Mesenchymal stem cell (in vitro differentiated cells and primary cell): Measurements from ENCODE around the gene CNTNAP3. TPM values are rescaled to one million over a fixed set of nuclear protein-coding genes. Genes with fewer than 3 reads are reported as not detected.
A peak's percentile ranks its signal among the peaks of the same experiment; 100 is the strongest.
"Not testable (repeated sequence)": the region's sequence is repeated elsewhere in the genome, so short reads cannot be mapped to it uniquely, and the experiment has no call there.

Experiments used
- DNase-seq: peaks from one replicate; pipeline ENCODE4 v3.0.0-alpha.2; 2013
- H2AFZ ChIP-seq: one replicate; pipeline ENCODE4 v1.6.1; 2013; ENCODE audit warnings: low read depth, mild to moderate bottlenecking, control low read depth, inconsistent platforms, low read length, moderate library complexity
- H2AK5ac ChIP-seq: 2 replicates; pipeline ENCODE4 v1.6.1; 2013; ENCODE audit warnings: low read length, moderate library complexity, mild to moderate bottlenecking, inconsistent platforms; ENCODE audit not compliant: severe bottlenecking
- H2BK120ac ChIP-seq: one replicate; pipeline ENCODE4 v1.6.1; 2013; ENCODE audit warnings: low read depth, mild to moderate bottlenecking, inconsistent platforms, low read length, moderate library complexity
- H2BK12ac ChIP-seq, 2 experiments: one replicate each; pipeline ENCODE4 v1.6.1; 2013; ENCODE audit warnings: inconsistent platforms in 2 of 2, low read length in 2 of 2, mild to moderate bottlenecking in 2 of 2, moderate library complexity in 2 of 2, control low read depth in 1 of 2
- H2BK15ac ChIP-seq: one replicate; pipeline ENCODE4 v1.6.1; 2013; ENCODE audit warnings: mild to moderate bottlenecking, low read depth, inconsistent platforms; ENCODE audit not compliant: poor library complexity, severe bottlenecking
- H2BK5ac ChIP-seq: 2 replicates; pipeline ENCODE4 v1.6.1; 2013; ENCODE audit warnings: low read depth, mild to moderate bottlenecking, low read length, control low read depth, inconsistent platforms; ENCODE audit not compliant: poor library complexity, severe bottlenecking
- H3K14ac ChIP-seq, 2 experiments: one replicate each; pipeline ENCODE4 v1.6.1; 2013; ENCODE audit warnings: inconsistent platforms in 2 of 2, low read length in 2 of 2, control low read depth in 1 of 2, mild to moderate bottlenecking in 1 of 2, moderate library complexity in 1 of 2
- H3K18ac ChIP-seq, 2 experiments: one replicate each; pipeline ENCODE4 v1.6.1; 2013; ENCODE audit warnings: inconsistent platforms in 2 of 2, low read length in 2 of 2, control low read depth in 1 of 2, low read depth in 1 of 2, mild to moderate bottlenecking in 1 of 2
- H3K23ac ChIP-seq, 2 experiments: one replicate each; pipeline ENCODE4 v1.6.1; 2013; ENCODE audit warnings: inconsistent platforms in 2 of 2, low read length in 2 of 2, mild to moderate bottlenecking in 2 of 2, moderate library complexity in 2 of 2, control low read depth in 1 of 2
- H3K27ac ChIP-seq: 2 replicates; pipeline ENCODE4 v1.5.1; 2013; ENCODE audit warnings: mild to moderate bottlenecking, moderate library complexity, low read length, control low read depth, inconsistent platforms; ENCODE audit not compliant: poor library complexity, severe bottlenecking
- H3K27me3 ChIP-seq, 2 experiments: 2 replicates each; pipeline versions ENCODE4 v1.6.1 to v1.7.0; 2013; ENCODE audit warnings: low read length in 2 of 2, mild to moderate bottlenecking in 2 of 2, moderate library complexity in 2 of 2, control low read depth in 1 of 2, inconsistent platforms in 1 of 2; ENCODE audit not compliant: control insufficient read depth in 1 of 2, insufficient read depth in 1 of 2
- H3K36me3 ChIP-seq, 2 experiments: 2 replicates each; pipeline versions ENCODE4 v1.6.1 to v1.7.0; 2013; ENCODE audit warnings: low read length in 2 of 2, control low read depth in 1 of 2, inconsistent platforms in 1 of 2, low read depth in 1 of 2, mild to moderate bottlenecking in 1 of 2; ENCODE audit not compliant: insufficient read depth in 2 of 2, control insufficient read depth in 1 of 2
- H3K4ac ChIP-seq, 2 experiments: one replicate each; pipeline ENCODE4 v1.6.1; 2013; ENCODE audit warnings: inconsistent platforms in 2 of 2, low read length in 2 of 2, mild to moderate bottlenecking in 2 of 2, moderate library complexity in 2 of 2, control low read depth in 1 of 2, low read depth in 1 of 2
- H3K4me1 ChIP-seq: 2 replicates; pipeline ENCODE4 v1.6.1; 2013; ENCODE audit warnings: low read depth, low read length, control low read depth; ENCODE audit not compliant: control insufficient read depth, insufficient read depth
- H3K4me2 ChIP-seq: 2 replicates; pipeline ENCODE4 v1.6.1; 2013; ENCODE audit warnings: low read length, mild to moderate bottlenecking, inconsistent platforms; ENCODE audit not compliant: poor library complexity, severe bottlenecking
- H3K4me3 ChIP-seq, 2 experiments: 2 replicates each; pipeline versions ENCODE4 v1.5.1 to v1.7.0; 2013; ENCODE audit warnings: low read length in 2 of 2, mild to moderate bottlenecking in 2 of 2, control low read depth in 1 of 2, low read depth in 1 of 2; ENCODE audit not compliant: insufficient read depth in 1 of 2
- H3K79me1 ChIP-seq: replicated peaks from 2 replicates; pipeline ENCODE4 v1.6.1; 2013; ENCODE audit warnings: mild to moderate bottlenecking, control low read depth, low read length, inconsistent platforms; ENCODE audit not compliant: poor library complexity, severe bottlenecking
- H3K9ac ChIP-seq: 2 replicates; pipeline ENCODE4 v1.7.0; 2013; ENCODE audit warnings: mild to moderate bottlenecking, low read length, moderate library complexity
- H3K9me3 ChIP-seq: 2 replicates; pipeline ENCODE4 v1.7.0; 2013; ENCODE audit warnings: mild to moderate bottlenecking, low read length; ENCODE audit not compliant: control insufficient read depth
- H4K8ac ChIP-seq: one replicate; pipeline ENCODE4 v1.6.1; 2013; ENCODE audit warnings: inconsistent platforms, mild to moderate bottlenecking, low read length, moderate library complexity
- H4K91ac ChIP-seq: one replicate; pipeline ENCODE4 v1.6.1; 2013; ENCODE audit warnings: mild to moderate bottlenecking, low read length, inconsistent platforms
- WGBS: methylation state at CpG from one replicate; pipeline ENCODE4 v1.1.7; 2013; ENCODE audit warnings: mixed read lengths; 5-methylcytosine and 5-hydroxymethylcytosine counted together
- small RNA-seq: library from polyadenylated mRNA; stranded (forward); fragments of <200 nt; extraction: miRNeasy Mini kit (QIAGEN cat#:217004); gene quantifications from one replicate; pipeline ENCODE3, GENCODE V24; 2013; ENCODE audit warnings: low read depth

The CNTNAP3 gene

GRCh38 chr9:39028855-39029254, 259.1 kb downstream of the CNTNAP3 start:
- not testable (repeated sequence) for H3K27me3 ChIP-seq, H3K18ac ChIP-seq, H3K9me3 ChIP-seq, H2BK5ac ChIP-seq, H2AFZ ChIP-seq, H4K91ac ChIP-seq, H3K4me3 ChIP-seq, DNase-seq, H2BK120ac ChIP-seq, H3K79me1 ChIP-seq, H2BK12ac ChIP-seq, H3K4me2 ChIP-seq, H3K36me3 ChIP-seq, H2AK5ac ChIP-seq, H4K8ac ChIP-seq, H2BK15ac ChIP-seq, H3K14ac ChIP-seq, H3K9ac ChIP-seq, H3K4ac ChIP-seq, H3K27ac ChIP-seq, H3K4me1 ChIP-seq, H3K23ac ChIP-seq
- WGBS, result 68% methylated on average over 2 of the region's 5 CpGs

- not testable (repeated sequence) for H3K4me3 ChIP-seq, H3K27ac ChIP-seq, H3K4ac ChIP-seq, H2BK15ac ChIP-seq, H3K14ac ChIP-seq, H2AFZ ChIP-seq, H3K18ac ChIP-seq, H2BK12ac ChIP-seq, H3K79me1 ChIP-seq, H3K9me3 ChIP-seq, H2BK5ac ChIP-seq, H3K9ac ChIP-seq, DNase-seq, H4K91ac ChIP-seq, H2BK120ac ChIP-seq, H2AK5ac ChIP-seq, H3K36me3 ChIP-seq, H3K23ac ChIP-seq, H3K27me3 ChIP-seq, H3K4me2 ChIP-seq, H3K4me1 ChIP-seq
- peak overlapping the region; percentile 49 for H4K8ac ChIP-seq
- WGBS, result 85% methylated on average over 7 of the region's 7 CpGs
These were observed 259.8 kb downstream of the CNTNAP3 start for GRCh38 chr9:39028168-39028567.

GRCh38 chr9:39025911-39026588, 261.9 kb downstream of the CNTNAP3 start:
- not testable (repeated sequence) for H3K4ac ChIP-seq, H3K18ac ChIP-seq, H4K91ac ChIP-seq, H2BK120ac ChIP-seq, H3K79me1 ChIP-seq, H2BK15ac ChIP-seq, H3K9ac ChIP-seq, H3K23ac ChIP-seq, H2BK5ac ChIP-seq, H3K27ac ChIP-seq, H2AFZ ChIP-seq, H3K9me3 ChIP-seq, H2AK5ac ChIP-seq, H3K14ac ChIP-seq, H2BK12ac ChIP-seq, H3K4me2 ChIP-seq, H3K4me1 ChIP-seq, H3K4me3 ChIP-seq, DNase-seq, H3K36me3 ChIP-seq, H3K27me3 ChIP-seq, H4K8ac ChIP-seq
- WGBS, result 82% methylated on average over 4 of the region's 4 CpGs

Small RNAs within 50 kb of the gene (small RNA-seq; reads per million reads assigned to genes)
- not detected for gene RN7SL640P
